GM18907 (cell line): ENCODE data around the gene NEURL1B.
"Not testable (repeated sequence)": the region's sequence is repeated elsewhere in the genome, so short reads cannot be mapped to it uniquely, and the experiment has no call there.

Experiments
- ATAC-seq: cut with Tn5 transposase; IDR thresholded peaks from one replicate; pipeline ENCODE4 v1.9.1; 2021; ENCODE audit warnings: mild to moderate bottlenecking, moderate library complexity; ENCODE audit not compliant: unreplicated experiment

The NEURL1B gene

DNA sequence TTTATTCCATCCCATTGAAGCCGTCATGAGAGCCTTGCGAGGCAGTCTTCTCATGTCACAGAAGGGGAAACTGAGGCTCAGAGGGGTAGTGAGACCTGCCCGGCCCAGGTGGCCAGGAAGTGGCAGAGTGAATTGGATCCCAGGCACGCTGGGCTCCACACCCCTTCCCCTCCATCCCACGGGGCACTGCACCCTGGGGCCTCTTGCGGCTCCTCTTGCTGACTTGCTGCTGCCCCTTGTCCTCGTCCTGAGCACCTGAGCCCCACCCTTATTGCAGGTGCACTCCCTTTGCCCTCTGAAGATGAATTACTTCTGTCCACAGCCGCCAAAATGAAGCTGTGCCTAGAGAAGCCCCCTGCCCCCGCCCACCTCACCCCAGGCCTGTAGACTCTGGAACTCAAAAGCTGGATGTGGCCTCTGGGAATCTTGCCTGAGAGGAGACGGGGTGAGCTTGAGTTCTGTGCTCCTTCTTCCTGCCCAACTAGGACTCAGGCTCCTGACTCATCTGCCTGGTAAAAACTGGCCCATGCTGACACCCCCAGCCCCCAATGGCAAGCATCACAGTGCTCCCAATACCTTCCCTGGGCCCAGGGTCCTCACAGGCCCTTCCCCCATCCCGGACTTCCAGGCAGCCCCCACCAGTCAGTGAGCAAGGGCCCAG, 6.4 kb downstream of the NEURL1B start:
- no peak for ATAC-seq

DNA sequence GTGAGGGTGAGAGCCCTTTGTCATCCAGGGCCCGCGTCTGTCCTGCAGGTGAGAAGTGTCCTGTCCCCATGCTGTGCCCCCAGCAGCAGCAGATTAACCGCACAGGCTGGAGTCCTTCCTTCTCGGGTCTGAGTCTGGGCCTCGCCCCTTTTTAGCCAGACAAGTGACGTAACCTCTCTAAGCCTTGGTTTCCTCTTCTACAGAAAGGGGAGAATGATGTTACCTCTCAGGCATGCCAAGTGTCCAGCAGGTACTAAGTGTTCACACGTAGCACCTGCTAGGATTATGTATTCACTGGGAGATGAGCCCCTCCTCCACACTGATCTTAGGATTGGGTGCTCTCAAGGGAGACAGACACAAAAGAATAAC, 6.9 kb downstream of the NEURL1B start:
- no peak for ATAC-seq

DNA sequence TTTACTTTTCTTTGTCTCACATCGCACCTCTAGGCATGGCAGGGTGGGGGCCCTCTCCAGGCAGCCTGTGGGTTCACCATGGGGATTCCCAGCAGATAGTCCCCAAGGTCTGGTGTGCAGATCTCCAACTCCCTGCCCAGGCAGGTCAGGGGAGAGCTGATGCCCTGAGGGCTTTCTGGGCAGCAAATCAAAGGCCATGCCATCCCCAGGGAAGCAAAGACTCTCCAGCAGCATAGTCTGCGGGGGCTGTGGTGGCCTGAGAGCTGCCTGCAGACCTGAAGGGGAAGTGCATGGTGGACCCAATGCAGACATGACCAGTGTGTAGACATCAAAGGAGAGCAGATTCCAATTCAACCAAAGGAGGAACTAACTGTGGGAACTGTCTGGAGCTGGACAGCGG, 7.7 kb downstream of the NEURL1B start:
- no peak for ATAC-seq

DNA sequence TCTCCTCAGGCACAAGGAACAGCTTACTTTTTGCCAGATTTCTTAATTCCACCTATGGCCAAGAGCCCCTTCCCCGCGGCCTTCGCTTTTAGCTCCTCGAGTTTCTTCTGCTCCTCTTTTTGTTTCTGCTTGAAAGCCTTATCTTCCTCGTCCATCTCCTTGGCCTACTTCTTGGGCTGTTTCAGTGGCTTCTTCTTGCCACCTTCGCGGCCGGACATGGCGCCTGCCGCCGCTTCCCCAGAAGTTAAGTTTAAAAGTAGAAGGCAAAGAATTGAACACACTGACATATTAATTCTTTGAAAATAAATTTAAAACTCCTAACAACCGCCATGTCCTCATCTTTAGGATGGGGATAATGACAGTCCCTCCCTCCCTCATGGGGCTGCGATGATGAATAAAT, 15.4 kb downstream of the NEURL1B start:
- ATAC-seq: not testable (repeated sequence)

DNA sequence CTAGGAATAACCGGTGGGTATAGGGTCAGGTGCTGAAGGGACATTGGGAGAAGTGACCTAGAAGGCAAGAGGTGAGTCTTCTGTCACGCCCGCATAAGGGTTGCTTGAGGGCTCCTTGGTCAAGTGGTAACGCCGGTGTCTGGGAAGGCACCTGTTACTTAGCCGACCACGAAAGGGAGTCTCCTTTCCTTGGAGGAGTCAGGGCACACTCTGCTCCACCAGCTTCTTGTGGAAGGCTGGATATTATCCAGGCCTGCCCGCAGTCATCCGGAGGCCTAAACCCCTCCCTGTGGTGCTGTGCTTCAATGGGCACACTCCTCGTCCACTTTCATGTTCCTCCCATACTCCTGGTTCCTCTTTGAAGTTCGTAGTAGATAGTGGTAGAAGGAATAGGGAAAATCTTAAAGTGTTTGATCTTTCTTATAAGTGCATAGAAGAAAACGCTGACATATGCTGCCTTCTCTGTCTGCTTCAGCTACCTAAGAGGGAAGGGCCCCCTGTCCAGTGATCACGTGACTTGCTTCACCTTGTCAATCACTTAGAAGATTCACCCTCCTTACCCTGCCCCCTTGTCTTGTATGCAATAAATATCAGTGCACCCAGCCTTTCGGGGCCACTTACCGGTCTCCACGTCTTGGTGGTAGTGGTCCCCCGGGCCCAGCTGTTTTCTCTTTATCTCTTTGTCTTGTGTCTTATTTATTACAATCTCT, 16.6 kb downstream of the NEURL1B start:
- not testable (repeated sequence) for ATAC-seq

DNA sequence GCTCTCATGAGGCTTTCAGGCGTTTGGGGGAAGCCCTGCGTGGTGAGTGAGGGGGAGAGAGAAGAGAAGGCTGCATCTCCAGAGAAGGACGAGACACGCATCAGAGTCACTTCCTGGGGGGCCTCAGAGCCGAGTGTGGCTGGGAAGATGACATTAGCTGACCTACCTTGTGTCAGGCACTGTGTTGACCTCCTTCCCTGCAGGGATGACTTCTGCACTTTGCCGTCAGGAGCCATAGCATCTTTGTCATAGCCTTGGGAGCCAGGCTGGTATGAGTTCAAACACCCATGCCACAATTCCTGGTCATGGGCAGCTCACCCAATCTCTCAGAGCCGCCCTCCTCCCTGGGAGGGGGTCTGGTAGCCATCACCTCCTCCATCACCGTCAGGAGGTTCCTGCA, 17.3 kb downstream of the NEURL1B start:
- ATAC-seq: no peak

DNA sequence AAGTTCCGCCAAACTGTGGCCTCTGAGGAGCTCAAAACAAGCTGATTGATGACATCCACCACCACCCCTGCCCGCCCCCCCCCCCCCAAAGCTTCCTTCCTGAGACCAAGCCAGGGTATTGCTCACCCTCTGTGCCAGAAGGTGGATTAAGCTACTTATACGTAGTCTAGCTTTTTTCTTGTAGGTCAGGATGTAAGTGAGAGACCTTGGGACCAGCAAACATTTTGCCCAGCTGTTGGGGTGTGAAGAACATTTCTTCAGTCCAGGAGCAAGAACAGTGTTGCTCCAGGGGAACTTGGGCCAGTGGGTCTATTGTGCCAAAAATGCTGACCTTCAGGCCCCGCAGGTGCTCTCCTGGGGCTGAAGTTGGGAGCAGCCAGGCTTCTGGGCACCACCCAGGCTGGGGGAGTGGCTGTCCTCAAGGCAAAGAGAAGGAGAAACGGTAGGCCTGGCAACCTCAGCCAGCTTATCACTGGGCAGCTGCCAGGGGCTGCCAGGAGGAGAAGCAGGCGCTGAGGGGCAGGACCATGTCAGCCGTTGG, 18.0 kb downstream of the NEURL1B start:
- no peak for ATAC-seq

DNA sequence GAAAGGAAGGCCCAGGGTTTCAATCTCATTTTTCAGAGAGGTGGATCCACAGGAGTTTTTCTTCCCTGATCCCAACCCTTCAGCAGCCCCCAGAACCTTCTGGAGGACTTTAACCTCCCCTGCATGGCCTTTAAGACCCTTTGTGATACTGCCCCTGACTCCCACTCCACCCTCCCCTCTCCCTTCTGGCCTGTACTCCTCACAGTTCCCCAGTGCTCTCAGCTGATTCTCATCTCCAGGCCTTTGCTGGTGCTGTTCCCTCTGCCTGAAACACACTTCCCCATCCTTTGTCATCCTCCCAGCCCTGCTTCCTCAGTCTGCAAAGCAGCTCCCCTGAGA, 18.5 kb downstream of the NEURL1B start:
- ATAC-seq: no peak

DNA sequence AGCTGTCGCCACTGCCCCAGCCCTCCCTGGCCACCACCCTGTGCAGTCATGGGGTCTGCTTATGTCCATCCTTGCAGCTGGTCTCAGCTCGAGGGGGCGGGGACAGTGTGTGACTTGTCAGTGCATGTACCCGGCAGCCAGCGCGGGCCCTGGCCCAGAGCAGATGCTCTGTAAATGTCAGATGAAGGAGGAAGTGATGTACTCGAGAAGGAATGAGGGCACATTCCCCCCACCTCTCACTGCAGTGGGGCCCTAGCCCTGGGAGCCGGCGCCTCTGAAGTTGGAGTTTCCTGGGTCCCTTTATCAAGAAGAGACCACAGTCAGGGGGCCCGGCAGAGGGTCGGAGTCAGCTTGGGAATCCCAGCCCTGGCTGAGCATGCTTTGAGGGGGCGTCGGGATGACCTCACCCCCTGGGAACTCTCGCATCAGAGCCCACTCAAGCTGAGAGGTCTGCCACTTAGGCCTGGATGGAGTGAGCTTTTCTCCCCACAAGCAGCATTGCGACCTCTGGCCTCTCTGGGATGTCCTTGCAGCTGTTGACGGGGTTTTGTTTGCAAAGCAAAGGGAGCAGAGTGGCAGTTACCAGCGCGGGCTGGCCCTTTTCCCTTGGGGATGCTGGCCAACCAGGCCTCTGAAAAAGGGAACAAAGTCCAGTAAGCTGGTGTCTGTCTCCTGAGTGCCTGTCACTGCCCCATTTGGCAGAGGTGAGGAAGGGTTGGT, 19.0 kb downstream of the NEURL1B start:
- ATAC-seq: no peak

DNA sequence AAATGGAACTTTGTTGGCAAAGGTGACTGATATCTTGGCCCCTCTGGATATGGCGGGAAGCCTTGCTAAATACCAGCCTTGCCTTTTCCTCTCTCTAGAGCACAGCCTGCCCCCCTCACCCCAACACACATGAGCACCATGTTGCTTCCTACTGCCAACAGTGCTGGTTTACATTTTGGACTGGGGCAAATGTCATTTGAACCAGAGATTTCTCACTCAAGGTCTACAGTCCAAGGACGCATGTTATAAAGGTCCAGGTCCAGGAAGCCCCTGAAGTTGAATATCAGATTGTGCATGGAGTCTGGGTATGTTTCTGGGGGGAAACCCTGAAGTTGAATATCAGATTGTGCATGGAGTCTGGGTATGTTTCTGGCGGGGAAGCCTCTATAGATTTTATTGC, 19.9 kb downstream of the NEURL1B start:
- no peak for ATAC-seq

DNA sequence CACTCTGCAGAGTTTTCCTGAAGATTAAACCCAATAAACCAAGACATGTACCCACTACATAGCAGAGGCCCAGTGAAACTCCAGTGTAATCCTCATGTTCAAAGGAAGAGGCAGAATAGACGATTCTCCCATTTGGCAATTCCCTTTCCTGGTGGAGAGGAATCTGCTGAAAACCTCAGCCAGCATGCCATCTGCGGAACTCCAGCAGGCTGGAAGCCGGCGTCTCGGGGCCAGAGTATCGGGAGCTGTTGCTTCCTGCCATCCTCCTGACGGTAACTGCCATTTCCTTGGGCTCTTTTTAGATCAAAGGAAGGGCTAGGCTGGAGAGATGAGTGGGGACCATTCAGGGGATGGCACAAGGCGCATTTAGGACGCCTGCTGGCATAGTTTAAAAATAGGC, 20.5 kb downstream of the NEURL1B start:
- no peak for ATAC-seq

DNA sequence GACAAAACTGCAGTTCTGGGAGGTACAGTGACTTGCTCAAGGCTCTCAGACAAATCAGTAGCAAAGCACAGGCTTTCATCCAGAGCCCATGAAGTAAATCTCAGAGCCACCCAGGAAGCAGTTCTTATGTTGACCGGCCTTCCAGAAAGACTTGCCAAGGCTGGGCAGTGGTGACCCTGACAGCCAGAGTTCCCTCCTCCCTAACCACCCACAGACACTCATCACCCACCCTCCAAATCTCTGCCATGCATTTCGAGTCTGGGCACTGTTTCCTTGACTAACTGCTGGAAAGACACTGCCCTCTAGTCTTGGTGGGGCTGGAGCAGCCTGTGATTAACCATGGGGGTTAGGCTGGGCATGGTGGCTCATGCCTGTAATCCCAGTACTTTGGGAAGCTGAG, 21.5 kb downstream of the NEURL1B start:
- no peak for ATAC-seq

DNA sequence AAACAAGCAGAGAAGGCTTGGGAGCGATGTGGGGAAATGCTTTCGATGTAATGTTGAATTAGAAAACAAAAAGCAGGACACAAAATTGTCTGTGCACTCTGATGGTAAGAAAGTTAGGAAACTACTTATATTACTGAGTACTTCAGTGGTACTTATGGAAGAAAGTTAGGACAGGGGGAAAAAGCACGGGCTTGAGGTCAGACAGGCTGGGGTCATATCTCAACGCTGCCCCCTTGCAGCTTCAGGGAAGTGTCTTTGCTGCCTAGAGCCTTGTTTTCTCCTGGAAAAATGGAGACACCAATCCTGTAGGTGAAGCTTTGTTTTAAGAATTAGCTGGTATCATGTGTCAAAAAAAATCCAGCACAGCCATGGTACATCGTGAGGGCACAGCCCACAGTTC, 23.0 kb downstream of the NEURL1B start:
- no peak for ATAC-seq

DNA sequence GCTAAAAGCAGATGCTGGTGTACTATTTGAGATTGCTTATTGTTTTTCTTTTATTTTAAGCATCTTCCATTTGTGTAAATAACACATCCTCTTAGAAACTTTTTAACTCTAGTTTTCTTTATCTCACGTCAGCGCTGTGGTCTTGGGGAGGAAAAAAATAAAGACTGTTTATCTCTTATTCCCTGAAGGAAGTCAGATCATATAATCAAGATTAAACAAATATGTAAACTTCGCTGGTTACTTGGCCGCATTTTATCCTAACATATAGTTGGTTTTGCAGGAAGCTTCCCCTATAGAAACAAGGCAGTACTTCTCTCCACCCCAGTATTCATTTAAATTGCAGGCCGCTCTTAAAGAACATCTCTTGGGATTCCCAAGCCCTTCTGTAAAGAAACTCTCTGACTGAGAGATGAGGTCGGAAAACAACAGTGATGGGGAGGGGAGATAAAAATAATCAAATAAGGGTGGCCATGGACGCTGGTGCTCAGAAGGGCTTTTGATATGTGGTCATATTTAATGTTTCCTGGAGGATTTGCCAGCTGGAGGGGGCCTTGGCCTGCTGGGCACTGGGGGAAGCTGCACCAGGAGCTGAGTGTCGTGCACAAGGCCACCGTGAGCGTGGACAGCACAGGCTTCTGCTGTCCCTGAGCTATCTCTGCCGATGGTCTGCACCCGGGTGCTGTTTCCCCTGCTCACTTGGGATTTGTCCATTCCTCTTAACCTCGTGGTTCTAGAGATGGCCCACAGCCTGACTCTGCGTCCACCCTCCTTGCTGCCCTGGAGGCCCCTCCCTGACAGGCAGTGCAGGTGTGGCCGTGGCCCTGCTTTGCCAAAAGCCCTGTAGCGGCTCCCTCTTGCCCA, 23.8 kb downstream of the NEURL1B start:
- ATAC-seq: no peak

DNA sequence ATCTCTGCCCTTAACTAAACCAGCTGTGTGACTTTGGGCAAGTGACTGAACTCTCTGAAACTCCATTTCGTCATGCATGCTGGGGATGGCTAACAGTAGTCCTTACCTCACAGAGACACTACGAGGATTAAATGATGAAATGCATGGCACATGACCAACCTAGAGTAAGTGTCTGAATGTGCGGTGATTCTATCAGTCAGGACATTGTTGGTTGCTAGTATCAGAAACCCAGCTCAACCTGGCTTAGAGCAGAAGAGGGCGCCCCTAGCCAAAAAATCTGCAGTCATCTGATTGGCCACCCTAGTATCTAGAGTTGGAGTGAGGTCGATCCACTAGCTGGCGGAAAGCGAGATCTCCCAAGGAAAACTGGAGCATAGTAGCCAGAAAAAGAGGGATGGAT, 25.2 kb downstream of the NEURL1B start:
- ATAC-seq: no peak

DNA sequence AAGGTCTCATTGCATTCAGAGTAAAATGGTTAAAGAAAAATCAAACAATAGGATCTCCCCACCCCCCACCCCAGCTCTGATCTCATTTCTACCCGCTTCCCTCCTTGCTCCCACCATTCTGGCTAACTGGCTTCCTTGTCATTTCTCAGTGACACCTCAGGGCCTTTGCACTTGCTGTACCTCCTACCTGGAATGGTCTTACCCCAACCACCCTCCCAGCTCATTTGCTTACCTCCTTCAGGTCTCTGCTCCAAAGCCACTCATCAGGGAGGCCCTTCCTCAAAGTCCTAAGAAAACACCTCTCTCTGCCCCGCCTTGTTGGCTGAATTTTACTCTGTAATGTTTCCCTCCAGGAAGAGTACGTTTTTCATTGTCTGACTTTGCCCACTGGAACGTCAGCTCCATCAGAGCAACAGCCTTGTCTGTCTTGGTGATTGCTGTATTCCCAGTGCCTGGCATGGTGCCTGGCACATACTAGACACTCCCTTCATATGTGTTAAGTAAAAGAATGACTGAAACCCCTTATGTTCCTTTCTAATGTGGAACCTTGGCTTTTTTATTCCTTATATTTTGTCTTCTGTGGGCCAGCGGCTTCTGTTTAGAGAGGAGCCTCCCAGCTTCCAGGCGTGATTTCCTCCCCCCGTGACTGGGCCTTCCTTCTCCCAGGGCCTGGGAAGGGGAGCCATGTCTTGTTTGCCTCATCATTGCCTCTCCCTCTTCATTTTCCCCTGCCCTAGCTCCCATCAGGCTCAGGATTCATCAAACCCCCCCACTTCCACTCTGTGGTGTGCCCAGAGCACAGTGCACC, 26.9 kb downstream of the NEURL1B start:
- ATAC-seq: no peak

DNA sequence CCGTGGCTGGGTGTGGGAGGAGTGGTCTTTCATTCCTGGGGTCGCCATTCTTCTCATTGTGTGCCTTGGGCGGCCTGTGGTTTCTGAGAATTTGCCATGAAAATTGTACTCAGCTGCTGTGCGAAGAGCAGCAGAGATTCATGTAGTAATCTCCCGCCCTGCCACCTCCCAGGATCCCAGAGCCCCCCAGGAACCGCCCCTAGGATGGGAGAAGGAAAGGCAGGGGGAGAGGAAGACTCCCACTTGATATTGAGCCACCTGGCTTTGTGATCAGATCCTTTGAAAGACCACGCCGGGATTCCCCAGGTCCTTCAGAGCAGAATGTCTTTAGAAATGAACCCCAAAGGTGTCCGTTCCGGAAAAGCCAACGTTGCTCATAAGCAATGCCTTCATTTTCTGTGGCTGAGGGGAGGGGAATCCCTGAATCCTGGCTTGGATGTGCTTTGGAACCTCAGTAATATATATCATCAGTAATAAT, 27.6 kb downstream of the NEURL1B start:
- no peak for ATAC-seq

DNA sequence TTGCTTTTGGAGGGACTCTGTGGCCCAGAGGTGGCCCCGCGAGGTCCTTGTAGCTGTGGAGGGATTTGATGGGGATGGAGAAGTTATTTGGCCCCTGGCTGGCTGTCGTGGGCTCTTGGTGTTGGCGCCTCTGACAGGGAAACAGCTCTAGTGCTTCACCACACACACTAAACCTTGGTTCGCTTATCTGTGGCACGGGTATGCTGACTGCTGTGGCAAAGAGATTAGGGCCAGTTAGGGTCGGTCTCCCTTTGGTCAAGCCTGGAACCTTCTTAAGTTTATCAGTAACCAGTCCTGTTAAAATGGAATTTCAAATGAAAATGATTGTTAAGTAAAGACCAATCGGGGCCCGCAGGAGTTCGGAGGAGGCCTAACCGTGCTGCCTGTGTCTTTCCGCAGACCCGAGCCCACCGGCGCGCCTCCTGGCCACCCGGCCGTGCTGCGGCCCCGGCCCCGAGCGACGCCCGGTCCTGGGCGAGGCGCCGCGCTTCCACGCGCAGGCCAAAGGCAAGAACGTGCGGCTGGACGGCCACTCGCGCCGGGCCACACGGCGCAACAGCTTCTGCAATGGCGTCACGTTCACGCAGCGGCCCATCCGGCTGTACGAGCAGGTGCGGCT, 28.4 kb downstream of the NEURL1B start:
- no peak for ATAC-seq

DNA sequence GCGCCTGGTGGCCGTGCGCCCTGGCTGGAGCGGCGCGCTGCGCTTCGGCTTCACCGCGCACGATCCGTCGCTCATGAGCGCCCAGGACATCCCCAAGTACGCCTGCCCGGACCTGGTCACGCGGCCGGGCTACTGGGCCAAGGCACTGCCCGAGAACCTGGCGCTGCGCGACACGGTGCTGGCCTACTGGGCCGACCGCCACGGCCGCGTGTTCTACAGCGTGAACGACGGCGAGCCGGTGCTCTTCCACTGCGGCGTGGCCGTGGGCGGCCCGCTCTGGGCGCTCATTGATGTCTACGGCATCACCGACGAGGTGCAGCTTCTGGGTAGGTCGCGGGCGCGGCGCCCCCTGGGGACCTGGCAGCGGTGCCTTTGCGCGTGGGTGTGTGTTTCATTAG, 28.9 kb downstream of the NEURL1B start:
- no peak for ATAC-seq

DNA sequence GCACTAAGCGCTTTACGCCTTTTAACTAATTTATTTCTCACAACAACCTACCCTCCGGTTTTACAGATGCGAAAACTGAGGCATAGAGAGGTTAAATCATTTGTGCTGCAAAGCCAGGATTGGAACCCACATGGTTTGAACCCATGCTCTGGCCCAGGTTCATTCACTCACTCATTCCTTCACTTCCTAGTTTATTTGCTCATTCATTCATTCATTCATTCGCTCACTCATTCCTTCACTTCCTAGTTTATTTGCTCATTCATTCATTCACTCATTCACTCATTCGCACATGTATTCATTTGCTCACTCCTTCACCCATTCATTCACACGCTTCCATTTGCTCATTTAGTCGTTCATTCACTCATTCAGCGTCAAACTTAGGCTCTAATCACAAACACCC, 29.4 kb downstream of the NEURL1B start:
- ATAC-seq: no peak
